MCF 10A (cell line): ENCODE data around the gene ZBTB2. TPM values are rescaled to one million over a fixed set of nuclear protein-coding genes. Genes with fewer than 3 reads are reported as not detected.

Source experiments
- BruUV-seq: library from RNA; stranded (reverse); fragments of 400-500 nt; replicated peaks from 2 replicates; lab custom pipeline; 2021; lab: Mats Ljungman, UMichigan
- CTCF ChIA-PET: fragments of 300-600 bp; sonication (Branson Sonifier 250); formaldehyde crosslinking; extraction: SDS; loops from one replicate; lab custom pipeline; 2021; ENCODE audit warnings: antibody characterized with exemption, inconsistent platforms; lab: Yijun Ruan, JAX
- POLR2A ChIA-PET: fragments of 300-600, 350-650 bp; sonication (Branson Sonifier 250); formaldehyde crosslinking; extraction: SDS; loops from one replicate; lab custom pipeline; 2020; ENCODE audit warnings: antibody characterized with exemption, inconsistent platforms; lab: Yijun Ruan, JAX
- DNase-seq: peaks from one replicate; pipeline ENCODE4 v3.0.0-alpha.2; 2018; ENCODE audit not compliant: unreplicated experiment
- H3K27ac Mint-ChIP-seq: one replicate; pipeline ENCODE4 v1.8.0; 2022; ENCODE audit warnings: mild to moderate bottlenecking, low read depth, mixed read lengths; ENCODE audit not compliant: unreplicated experiment
- H3K27me3 Mint-ChIP-seq: one replicate; pipeline ENCODE4 v1.8.0; 2022; ENCODE audit warnings: mixed read lengths; ENCODE audit not compliant: insufficient read depth, unreplicated experiment
- H3K36me3 Mint-ChIP-seq: one replicate; pipeline ENCODE4 v1.8.0; 2022; ENCODE audit warnings: mild to moderate bottlenecking, moderate library complexity, mixed read lengths; ENCODE audit not compliant: insufficient read depth, unreplicated experiment
- H3K4me1 Mint-ChIP-seq: one replicate; pipeline ENCODE4 v1.8.0; 2022; ENCODE audit warnings: mixed read lengths; ENCODE audit not compliant: insufficient read depth, unreplicated experiment
- H3K4me3 Mint-ChIP-seq: one replicate; pipeline ENCODE4 v1.8.0; 2022; ENCODE audit warnings: mild to moderate bottlenecking, moderate library complexity, mixed read lengths; ENCODE audit not compliant: unreplicated experiment
- H3K9me3 Mint-ChIP-seq: one replicate; pipeline ENCODE4 v1.8.0; 2022; ENCODE audit warnings: mixed read lengths; ENCODE audit not compliant: unreplicated experiment
- CTCF ChIP-seq: fragments of 200-600 bp; IDR thresholded peaks from one replicate; pipeline ENCODE4 v1.8.0; 2022; ENCODE audit warnings: antibody characterized with exemption, mild to moderate bottlenecking; ENCODE audit not compliant: unreplicated experiment
- intact Hi-C: fragments of 100-400 bp; cut with micrococcal nuclease; formaldehyde crosslinking; loops from 2 replicates; pipeline ENCODE4 v1.14.1; 2022
- total RNA-seq: library from RNA; stranded (reverse); gene quantifications from 2 replicates; pipeline ENCODE4 v1.2.3, GENCODE V29; 2022

The ZBTB2 gene
- total RNA-seq, 1 experiment from 2014 or later: 15.6 TPM

DNA sequence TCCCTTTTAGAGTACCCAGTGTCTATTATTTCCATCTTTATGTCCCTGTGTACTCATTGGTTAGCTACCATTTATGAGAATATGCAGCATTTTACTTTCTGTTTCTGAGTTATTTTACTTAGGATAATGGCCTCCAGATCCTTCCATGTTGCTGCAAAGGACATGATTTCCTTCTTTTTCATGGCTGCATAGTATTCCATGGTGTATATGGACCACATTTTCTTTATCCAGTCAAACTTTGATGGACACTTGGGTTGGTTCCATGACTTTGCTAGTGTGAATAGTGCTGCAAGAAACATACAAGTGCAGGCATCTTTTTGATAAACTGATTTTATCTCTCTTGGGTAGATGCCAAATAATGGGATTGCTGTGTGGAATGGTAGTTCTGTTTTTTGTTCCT, 55.4 kb downstream of the ZBTB2 start:
- no TSS peak for BruUV-seq
- Mint-ChIP-seq H3K4me3 (no peak overlapping the region), H3K36me3 (peaks cover 6% of the 10 kb centered on the region), H3K27ac (no peak overlapping the region), H3K4me1 (no peaks in the 10 kb centered on the region), H3K9me3 (no peaks in the 10 kb centered on the region), H3K27me3 (no peaks in the 10 kb centered on the region)
- DNase-seq: no peak
- no peak for TF ChIP-seq CTCF
- CTCF ChIA-PET: interaction anchor here (0.6 to 3.5 kb wide), 12 partner anchors 11 to 515 kb away, joined by 3 to 81 read pairs (median 4); no protein-coding TSS in a partner anchor
- POLR2A ChIA-PET: interaction anchor here (0.6 kb wide), 2 partner anchors 22 to 373 kb away, joined by 3 read pairs; no protein-coding TSS in a partner anchor
- intact Hi-C loops: loop anchor here (2.0 to 10.0 kb wide), 2 partner anchors 517 to 929 kb away; no protein-coding TSS in a partner anchor

DNA sequence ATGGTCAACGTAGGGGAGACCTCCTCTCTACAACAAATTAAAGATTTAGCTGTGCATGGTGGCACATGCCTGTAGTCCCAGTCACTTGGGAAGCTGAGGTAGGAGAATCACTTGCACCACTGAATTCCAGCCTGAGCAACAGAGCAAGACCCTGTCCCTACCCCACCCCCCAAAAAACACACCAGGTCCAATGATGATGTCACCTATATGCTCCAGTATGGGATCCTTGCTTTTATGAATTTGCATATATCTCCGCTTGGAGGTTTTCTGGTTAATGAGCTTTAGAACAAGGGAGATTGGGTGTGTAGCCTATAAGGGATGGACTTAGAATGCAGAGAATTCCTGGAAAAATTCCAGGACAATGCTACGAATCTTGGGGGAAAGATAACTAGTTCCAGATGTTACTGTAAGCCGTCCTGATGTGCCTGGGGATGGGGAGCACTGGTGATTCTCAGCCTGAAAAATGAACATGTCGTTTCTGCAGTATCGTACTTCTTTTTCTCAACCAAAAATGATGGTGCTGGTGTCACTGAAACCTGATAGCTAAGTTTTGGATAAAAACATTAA, 61.1 kb downstream of the ZBTB2 start:
- no TSS peak for BruUV-seq
- Mint-ChIP-seq H3K4me1 (peaks cover under 1% of the 10 kb centered on the region), H3K27me3 (no peaks in the 10 kb centered on the region), H3K36me3 (no peaks in the 10 kb centered on the region), H3K27ac (no peak overlapping the region), H3K9me3 (no peaks in the 10 kb centered on the region), H3K4me3 (no peak overlapping the region)
- DNase-seq: no peak
- intact Hi-C loops: loop anchor here (10.0 kb wide), 1 partner anchor 935 kb away; no protein-coding TSS in a partner anchor
- ChIA-PET POLR2A (no interaction called here), CTCF (interaction anchor here (1.1 to 2.2 kb wide), 3 partner anchors 316 to 438 kb away, joined by 4 to 5 read pairs (median 4); no protein-coding TSS in a partner anchor)
- no peak for TF ChIP-seq CTCF

DNA sequence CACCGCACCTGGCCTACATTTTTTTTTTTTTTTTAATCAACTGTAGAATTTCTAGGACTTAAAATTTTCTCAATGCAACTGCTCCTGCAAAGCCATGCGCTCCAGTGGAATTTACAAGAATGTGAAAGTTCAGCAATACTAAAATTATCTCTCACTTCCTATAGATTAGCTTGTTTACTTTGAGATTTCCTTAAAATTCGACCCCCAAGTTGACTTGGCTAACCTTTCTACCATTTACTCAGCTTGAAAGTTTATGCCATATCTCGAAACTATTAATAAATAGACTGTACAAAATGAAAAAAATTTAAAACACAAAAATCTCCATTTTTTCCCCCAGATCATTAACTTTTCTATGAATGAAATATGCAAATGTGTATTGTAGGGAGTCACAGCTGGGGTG, 64.3 kb downstream of the ZBTB2 start:
- intact Hi-C loops: no loop called here
- ChIA-PET POLR2A (interaction anchor here (0.6 to 1.5 kb wide), 2 partner anchors 313 to 469 kb away, joined by 4 read pairs; no protein-coding TSS in a partner anchor), CTCF (interaction anchor here (7.8 to 8.0 kb wide), 2 partner anchors 310 to 433 kb away, joined by 116 to 293 read pairs; no protein-coding TSS in a partner anchor)
- H3K27me3 Mint-ChIP-seq: no peaks in the 10 kb centered on the region
- H3K4me3 Mint-ChIP-seq: no peak overlapping the region
- no peak overlapping the region for H3K27ac Mint-ChIP-seq
- no peak for DNase-seq
- H3K9me3 Mint-ChIP-seq: no peaks in the 10 kb centered on the region
- BruUV-seq: no TSS peak
- TF ChIP-seq CTCF: no peak
- peaks cover 20% of the 10 kb centered on the region for H3K4me1 Mint-ChIP-seq
- no peaks in the 10 kb centered on the region for H3K36me3 Mint-ChIP-seq

- H3K27ac Mint-ChIP-seq: no peak overlapping the region
- intact Hi-C loops: no loop called here
- DNase-seq: no peak
- no peaks in the 10 kb centered on the region for H3K27me3 Mint-ChIP-seq
- H3K9me3 Mint-ChIP-seq: no peaks in the 10 kb centered on the region
- no peak for TF ChIP-seq CTCF
- CTCF ChIA-PET: interaction anchor here (0.6 to 8.0 kb wide), 12 partner anchors 8 to 433 kb away, joined by 3 to 293 read pairs (median 8); no protein-coding TSS in a partner anchor
- peak overlapping the region; percentile 51 for H3K4me3 Mint-ChIP-seq
- POLR2A ChIA-PET: interaction anchor here (1.0 to 1.5 kb wide), 3 partner anchors 308 to 321 kb away, joined by 3 to 4 read pairs (median 4); no protein-coding TSS in a partner anchor
- no peaks in the 10 kb centered on the region for H3K36me3 Mint-ChIP-seq
- peaks cover 20% of the 10 kb centered on the region for H3K4me1 Mint-ChIP-seq
- BruUV-seq: no TSS peak
Observed at GRCh38 chr6:151326116-151326825, 65.1 kb downstream of the ZBTB2 start.
